ENCODE results near the gene FAM227A.

Gene FAM227A

DNA sequence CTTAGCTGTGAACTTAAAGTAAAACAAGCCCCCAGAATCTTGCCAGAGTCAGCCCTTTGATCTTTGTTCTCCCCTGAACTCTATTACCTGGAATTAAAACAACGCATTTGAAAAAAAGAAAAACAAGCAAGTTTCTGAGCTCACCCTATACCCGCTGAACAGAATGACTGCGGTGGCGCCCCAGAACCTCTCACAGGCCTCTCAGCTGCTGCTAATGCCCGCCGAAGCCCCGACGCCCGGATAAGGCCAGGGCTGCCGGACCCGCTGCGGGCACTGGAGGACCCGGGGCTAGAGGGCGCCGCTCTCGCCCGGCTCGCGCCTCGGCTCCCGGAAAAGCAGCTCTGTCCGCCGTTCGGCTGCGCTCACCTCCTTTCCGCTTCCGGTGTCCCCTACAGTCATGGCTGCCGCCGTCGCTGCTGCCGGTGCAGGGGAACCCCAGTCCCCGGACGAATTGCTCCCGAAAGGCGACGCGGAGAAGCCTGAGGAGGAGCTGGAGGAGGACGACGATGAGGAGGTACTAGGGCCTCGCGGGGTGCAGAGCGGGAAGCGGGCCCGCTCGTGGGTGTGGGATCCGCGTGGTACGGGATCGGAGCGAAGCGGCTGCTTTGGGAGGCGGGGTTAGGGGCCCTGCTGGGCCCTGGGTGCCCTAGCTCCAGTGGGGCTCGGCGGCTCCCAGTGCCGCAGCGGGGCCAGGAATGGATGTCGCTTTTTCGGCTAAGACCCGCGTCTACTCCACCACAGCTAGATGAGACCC, 25.6 kb upstream of the FAM227A start, which contains the start of gene TOMM22 (continued):
- TF ChIP-seq, protein P1, sequence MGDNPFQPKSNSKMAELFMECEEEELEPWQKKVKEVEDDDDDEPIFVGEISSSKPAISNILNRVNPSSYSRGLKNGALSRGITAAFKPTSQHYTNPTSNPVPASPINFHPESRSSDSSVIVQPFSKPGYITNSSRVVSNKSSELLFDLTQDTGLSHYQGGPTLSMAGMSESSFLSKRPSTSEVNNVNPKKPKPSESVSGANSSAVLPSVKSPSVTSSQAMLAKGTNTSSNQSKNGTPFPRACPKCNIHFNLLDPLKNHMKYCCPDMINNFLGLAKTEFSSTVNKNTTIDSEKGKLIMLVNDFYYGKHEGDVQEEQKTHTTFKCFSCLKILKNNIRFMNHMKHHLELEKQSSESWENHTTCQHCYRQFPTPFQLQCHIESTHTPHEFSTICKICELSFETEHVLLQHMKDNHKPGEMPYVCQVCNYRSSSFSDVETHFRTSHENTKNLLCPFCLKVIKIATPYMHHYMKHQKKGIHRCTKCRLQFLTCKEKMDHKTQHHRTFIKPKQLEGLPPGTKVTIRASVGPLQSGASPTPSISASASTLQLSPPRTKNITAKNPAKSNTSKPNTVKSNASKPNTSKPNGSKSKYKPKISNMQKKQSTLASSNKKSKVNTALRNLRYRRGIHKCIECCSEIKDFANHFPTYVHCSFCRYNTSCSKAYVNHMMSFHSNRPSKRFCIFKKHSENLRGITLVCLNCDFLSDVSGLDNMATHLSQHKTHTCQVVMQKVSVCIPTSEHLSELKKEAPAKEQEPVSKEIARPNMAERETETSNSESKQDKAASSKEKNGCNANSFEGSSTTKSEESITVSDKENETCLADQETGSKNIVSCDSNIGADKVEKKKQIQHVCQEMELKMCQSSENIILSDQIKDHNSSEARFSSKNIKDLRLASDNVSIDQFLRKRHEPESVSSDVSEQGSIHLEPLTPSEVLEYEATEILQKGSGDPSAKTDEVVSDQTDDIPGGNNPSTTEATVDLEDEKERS (tag by site-specific recombination; IDR thresholded peaks at IDR 0.05), result peak; percentile 86
- TF ChIP-seq, protein P2, sequence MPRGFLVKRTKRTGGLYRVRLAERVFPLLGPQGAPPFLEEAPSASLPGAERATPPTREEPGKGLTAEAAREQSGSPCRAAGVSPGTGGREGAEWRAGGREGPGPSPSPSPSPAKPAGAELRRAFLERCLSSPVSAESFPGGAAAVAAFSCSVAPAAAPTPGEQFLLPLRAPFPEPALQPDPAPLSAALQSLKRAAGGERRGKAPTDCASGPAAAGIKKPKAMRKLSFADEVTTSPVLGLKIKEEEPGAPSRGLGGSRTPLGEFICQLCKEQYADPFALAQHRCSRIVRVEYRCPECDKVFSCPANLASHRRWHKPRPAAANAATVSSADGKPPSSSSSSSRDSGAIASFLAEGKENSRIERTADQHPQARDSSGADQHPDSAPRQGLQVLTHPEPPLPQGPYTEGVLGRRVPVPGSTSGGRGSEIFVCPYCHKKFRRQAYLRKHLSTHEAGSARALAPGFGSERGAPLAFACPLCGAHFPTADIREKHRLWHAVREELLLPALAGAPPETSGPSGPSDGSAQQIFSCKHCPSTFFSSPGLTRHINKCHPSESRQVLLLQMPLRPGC (tag by site-specific recombination; IDR thresholded peaks at IDR 0.05), result peak; percentile 68
- TF ChIP-seq, protein P3, sequence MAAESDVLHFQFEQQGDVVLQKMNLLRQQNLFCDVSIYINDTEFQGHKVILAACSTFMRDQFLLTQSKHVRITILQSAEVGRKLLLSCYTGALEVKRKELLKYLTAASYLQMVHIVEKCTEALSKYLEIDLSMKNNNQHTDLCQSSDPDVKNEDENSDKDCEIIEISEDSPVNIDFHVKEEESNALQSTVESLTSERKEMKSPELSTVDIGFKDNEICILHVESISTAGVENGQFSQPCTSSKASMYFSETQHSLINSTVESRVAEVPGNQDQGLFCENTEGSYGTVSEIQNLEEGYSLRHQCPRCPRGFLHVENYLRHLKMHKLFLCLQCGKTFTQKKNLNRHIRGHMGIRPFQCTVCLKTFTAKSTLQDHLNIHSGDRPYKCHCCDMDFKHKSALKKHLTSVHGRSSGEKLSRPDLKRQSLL (tag by site-specific recombination; IDR thresholded peaks at IDR 0.05), result peak; percentile 54
- TF ChIP-seq ZFP37 (tag by site-specific recombination; IDR thresholded peaks at IDR 0.05) (peak; percentile 95), FEZF1 (tag by site-specific recombination; IDR thresholded peaks at IDR 0.05) (0 out of 2 replicates have a peak, but pooled peaks have one; percentile 26), ZNF248 (tag by site-specific recombination; IDR thresholded peaks at IDR 0.05) (no peak), ZSCAN23 (tag by site-specific recombination; IDR thresholded peaks at IDR 0.05) (peak; percentile 84; the same call in 1 of the 2 replicates), ZNF626 (tag by site-specific recombination; IDR thresholded peaks at IDR 0.05) (no peak), ZNF623 (tag by site-specific recombination; IDR thresholded peaks at IDR 0.05) (peak; percentile 42; the same call in 1 of the 2 replicates), ZNF664 (tag by site-specific recombination; IDR thresholded peaks at IDR 0.05) (peak; percentile 43; the same call in 1 of the 2 replicates), KLF10 (tag by site-specific recombination; IDR thresholded peaks at IDR 0.05) (peak; percentile 54; the same call in 1 of the 2 replicates), ZNF2 (tag by site-specific recombination; IDR thresholded peaks at IDR 0.05) (peak; percentile 96), ZBTB7A (tag by site-specific recombination; IDR thresholded peaks at IDR 0.05; ENCODE audit: low read depth) (0 out of 2 replicates have a peak, but pooled peaks have one; percentile 40), ZBTB17 (tag by site-specific recombination; IDR thresholded peaks at IDR 0.05) (peak; percentile 94), ZNF561 (tag by site-specific recombination; IDR thresholded peaks at IDR 0.05; ENCODE audit: borderline replicate concordance) (peak; percentile 78; the same call in 1 of the 2 replicates), GFI1B (tag by site-specific recombination; IDR thresholded peaks at IDR 0.05) (no peak), ZNF394 (tag by site-specific recombination; IDR thresholded peaks at IDR 0.05; ENCODE audit: borderline replicate concordance) (peak; percentile 83; the same call in 1 of the 2 replicates), ZNF157 (tag by site-specific recombination; IDR thresholded peaks at IDR 0.05) (no peak)
- TF ChIP-seq, protein P4, sequence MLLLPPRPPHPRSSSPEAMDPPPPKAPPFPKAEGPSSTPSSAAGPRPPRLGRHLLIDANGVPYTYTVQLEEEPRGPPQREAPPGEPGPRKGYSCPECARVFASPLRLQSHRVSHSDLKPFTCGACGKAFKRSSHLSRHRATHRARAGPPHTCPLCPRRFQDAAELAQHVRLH (tag by site-specific recombination; IDR thresholded peaks at IDR 0.05), result peak; percentile 89
- TF ChIP-seq, protein P5, sequence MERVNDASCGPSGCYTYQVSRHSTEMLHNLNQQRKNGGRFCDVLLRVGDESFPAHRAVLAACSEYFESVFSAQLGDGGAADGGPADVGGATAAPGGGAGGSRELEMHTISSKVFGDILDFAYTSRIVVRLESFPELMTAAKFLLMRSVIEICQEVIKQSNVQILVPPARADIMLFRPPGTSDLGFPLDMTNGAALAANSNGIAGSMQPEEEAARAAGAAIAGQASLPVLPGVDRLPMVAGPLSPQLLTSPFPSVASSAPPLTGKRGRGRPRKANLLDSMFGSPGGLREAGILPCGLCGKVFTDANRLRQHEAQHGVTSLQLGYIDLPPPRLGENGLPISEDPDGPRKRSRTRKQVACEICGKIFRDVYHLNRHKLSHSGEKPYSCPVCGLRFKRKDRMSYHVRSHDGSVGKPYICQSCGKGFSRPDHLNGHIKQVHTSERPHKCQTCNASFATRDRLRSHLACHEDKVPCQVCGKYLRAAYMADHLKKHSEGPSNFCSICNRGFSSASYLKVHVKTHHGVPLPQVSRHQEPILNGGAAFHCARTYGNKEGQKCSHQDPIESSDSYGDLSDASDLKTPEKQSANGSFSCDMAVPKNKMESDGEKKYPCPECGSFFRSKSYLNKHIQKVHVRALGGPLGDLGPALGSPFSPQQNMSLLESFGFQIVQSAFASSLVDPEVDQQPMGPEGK (tag by site-specific recombination; IDR thresholded peaks at IDR 0.05), result peak; percentile 66
- TF ChIP-seq, protein P6, sequence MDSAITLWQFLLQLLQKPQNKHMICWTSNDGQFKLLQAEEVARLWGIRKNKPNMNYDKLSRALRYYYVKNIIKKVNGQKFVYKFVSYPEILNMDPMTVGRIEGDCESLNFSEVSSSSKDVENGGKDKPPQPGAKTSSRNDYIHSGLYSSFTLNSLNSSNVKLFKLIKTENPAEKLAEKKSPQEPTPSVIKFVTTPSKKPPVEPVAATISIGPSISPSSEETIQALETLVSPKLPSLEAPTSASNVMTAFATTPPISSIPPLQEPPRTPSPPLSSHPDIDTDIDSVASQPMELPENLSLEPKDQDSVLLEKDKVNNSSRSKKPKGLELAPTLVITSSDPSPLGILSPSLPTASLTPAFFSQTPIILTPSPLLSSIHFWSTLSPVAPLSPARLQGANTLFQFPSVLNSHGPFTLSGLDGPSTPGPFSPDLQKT (IDR thresholded peaks at IDR 0.05; ENCODE audit: borderline replicate concordance, low read depth, low read length), result peak; percentile 78; the same call in 1 of the 2 replicates
- TF ChIP-seq, protein P7, sequence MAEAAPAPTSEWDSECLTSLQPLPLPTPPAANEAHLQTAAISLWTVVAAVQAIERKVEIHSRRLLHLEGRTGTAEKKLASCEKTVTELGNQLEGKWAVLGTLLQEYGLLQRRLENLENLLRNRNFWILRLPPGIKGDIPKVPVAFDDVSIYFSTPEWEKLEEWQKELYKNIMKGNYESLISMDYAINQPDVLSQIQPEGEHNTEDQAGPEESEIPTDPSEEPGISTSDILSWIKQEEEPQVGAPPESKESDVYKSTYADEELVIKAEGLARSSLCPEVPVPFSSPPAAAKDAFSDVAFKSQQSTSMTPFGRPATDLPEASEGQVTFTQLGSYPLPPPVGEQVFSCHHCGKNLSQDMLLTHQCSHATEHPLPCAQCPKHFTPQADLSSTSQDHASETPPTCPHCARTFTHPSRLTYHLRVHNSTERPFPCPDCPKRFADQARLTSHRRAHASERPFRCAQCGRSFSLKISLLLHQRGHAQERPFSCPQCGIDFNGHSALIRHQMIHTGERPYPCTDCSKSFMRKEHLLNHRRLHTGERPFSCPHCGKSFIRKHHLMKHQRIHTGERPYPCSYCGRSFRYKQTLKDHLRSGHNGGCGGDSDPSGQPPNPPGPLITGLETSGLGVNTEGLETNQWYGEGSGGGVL (tag by site-specific recombination; IDR thresholded peaks at IDR 0.05), result 0 out of 2 replicates have a peak, but pooled peaks have one; percentile 11
- TF ChIP-seq, protein P8, sequence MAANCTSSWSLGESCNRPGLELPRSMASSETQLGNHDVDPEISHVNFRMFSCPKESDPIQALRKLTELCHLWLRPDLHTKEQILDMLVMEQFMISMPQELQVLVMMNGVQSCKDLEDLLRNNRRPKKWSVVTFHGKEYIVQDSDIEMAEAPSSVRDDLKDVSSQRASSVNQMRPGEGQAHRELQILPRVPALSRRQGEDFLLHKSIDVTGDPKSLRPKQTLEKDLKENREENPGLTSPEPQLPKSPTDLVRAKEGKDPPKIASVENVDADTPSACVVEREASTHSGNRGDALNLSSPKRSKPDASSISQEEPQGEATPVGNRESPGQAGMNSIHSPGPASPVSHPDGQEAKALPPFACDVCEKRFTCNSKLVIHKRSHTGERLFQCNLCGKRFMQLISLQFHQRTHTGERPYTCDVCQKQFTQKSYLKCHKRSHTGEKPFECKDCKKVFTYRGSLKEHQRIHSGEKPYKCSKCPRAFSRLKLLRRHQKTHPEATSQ (tag by site-specific recombination; IDR thresholded peaks at IDR 0.05), result peak; percentile 93
- TF ChIP-seq, protein P9, sequence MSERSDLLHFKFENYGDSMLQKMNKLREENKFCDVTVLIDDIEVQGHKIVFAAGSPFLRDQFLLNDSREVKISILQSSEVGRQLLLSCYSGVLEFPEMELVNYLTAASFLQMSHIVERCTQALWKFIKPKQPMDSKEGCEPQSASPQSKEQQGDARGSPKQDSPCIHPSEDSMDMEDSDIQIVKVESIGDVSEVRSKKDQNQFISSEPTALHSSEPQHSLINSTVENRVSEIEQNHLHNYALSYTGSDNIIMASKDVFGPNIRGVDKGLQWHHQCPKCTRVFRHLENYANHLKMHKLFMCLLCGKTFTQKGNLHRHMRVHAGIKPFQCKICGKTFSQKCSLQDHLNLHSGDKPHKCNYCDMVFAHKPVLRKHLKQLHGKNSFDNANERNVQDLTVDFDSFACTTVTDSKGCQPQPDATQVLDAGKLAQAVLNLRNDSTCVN (tag by site-specific recombination; optimal IDR thresholded peaks at IDR 0.05), result peak; percentile 80

Measured in HEK293 (cell line).